ENCODE results near the gene SLC25A4.

GRCh38 chr4:185137233-185137925, 5.7 kb upstream of the SLC25A4 start:
- TF ChIP-seq CTCF (IDR thresholded peaks at IDR 0.05) (no peak), POLR2A (IDR thresholded peaks at IDR 0.05) (no peak), POLR2AphosphoS5 (IDR thresholded peaks at IDR 0.05) (no peak)
